OCI-LY3 (cell line): ENCODE results near the gene NEK8.

Experiments
- H2AFZ ChIP-seq: fragments of 200-600, 300-600 bp; shearing (Covaris generic); 2 replicates; pipeline ENCODE4 v1.6.0; 2014; ENCODE audit warnings: antibody characterized with exemption, low read depth, low read length
- H3K27ac ChIP-seq: fragments of 200-600, 300-600 bp; sonication (generic); 2 replicates; pipeline ENCODE4 v1.5.1; 2014; ENCODE audit warnings: mild to moderate bottlenecking, low read length, moderate library complexity, mixed read lengths
- H3K27me3 ChIP-seq: fragments of 200-600, 300-600 bp; sonication (generic); 2 replicates; pipeline ENCODE4 v1.6.1; 2014; ENCODE audit warnings: low read depth, low read length, mixed read lengths
- H3K36me3 ChIP-seq: fragments of 200-600, 300-600 bp; sonication (generic); replicated peaks from 2 replicates; pipeline ENCODE3; 2014; ENCODE audit warnings: low read depth, low read length, mixed read lengths
- H3K4me1 ChIP-seq: fragments of 300-600, 200-600 bp; sonication (generic); 2 replicates; pipeline ENCODE4 v1.6.1; 2014; ENCODE audit warnings: low read length, mixed read lengths
- H3K4me2 ChIP-seq: fragments of 200-600, 300-600 bp; sonication (generic); 2 replicates; pipeline ENCODE4 v1.6.1; 2014; ENCODE audit warnings: low read length, mixed read lengths
- H3K4me3 ChIP-seq: fragments of 300-600, 200-600 bp; sonication (generic); 2 replicates; pipeline ENCODE4 v1.5.1; 2014; ENCODE audit warnings: antibody characterized with exemption, mild to moderate bottlenecking, low read length, moderate library complexity
- H3K79me2 ChIP-seq: fragments of 300-600, 200-600 bp; shearing (Covaris generic); 2 replicates; pipeline ENCODE4 v1.6.1; 2014; ENCODE audit warnings: mild to moderate bottlenecking, low read length, mixed read lengths
- H3K9ac ChIP-seq: fragments of 300-600, 200-600 bp; shearing (Covaris generic); 2 replicates; pipeline ENCODE4 v1.6.0; 2014; ENCODE audit warnings: mild to moderate bottlenecking, low read length, moderate library complexity
- H3K9me3 ChIP-seq: fragments of 200-600, 300-600 bp; shearing (Covaris generic); 2 replicates; pipeline ENCODE4 v1.6.1; 2014; ENCODE audit warnings: low read length, mixed read lengths; ENCODE audit not compliant: insufficient read depth
- H4K20me1 ChIP-seq: fragments of 200-600, 300-600 bp; sonication (generic); 2 replicates; pipeline ENCODE4 v1.6.1; 2016; ENCODE audit warnings: low read length, mixed read lengths; ENCODE audit not compliant: insufficient read depth
- CTCF ChIP-seq: fragments of 200-600, 300-600 bp; sonication (generic); IDR thresholded peaks from 2 replicates; pipeline ENCODE4 v1.5.1; 2014; ENCODE audit warnings: antibody characterized with exemption, low read length, low read depth
- EZH2phosphoT487 ChIP-seq: fragments of 200-600 bp; shearing (Covaris generic); IDR thresholded peaks from 2 replicates; pipeline ENCODE4 v1.6.1; 2018; ENCODE audit warnings: antibody characterized with exemption, mixed run types, low read depth

The NEK8 gene

GRCh38 chr17:28717578-28718332 is 10.8 kb upstream of the NEK8 start, which contains the start of gene RAB34:
Gene RAB34 (minus strand): TSS chr17:28717868. CDS start chr17:28717266, 602 bp downstream.
- peaks cover 25% of the 10 kb centered on the region for H3K36me3 ChIP-seq
- 0 out of 2 replicates have a peak within 1 kb of the TSS, but pooled peaks have one; percentile 93 for H3K4me3 ChIP-seq
- peaks cover 15% of the 10 kb centered on the region for H3K4me1 ChIP-seq
- H3K27ac ChIP-seq, result no peak within 1 kb of the TSS
- peaks cover 36% of the 10 kb centered on the region for H3K79me2 ChIP-seq
- H3K9ac ChIP-seq, result no peak within 1 kb of the TSS
- H3K4me2 ChIP-seq, result peak within 1 kb of the TSS; percentile 11
- TF ChIP-seq EZH2phosphoT487 (no peak), CTCF (no peak)
- H4K20me1 ChIP-seq, result peaks cover 13% of the 10 kb centered on the region
- H3K9me3 ChIP-seq, result no peaks in the 10 kb centered on the region
- H3K27me3 ChIP-seq, result no peaks in the 10 kb centered on the region; the same call in 1 of the 2 replicates
- H2AFZ ChIP-seq, result no peak within 1 kb of the TSS

GRCh38 chr17:28718333-28719020 is 10.1 kb upstream of the NEK8 start:
- Histone ChIP-seq H3K27ac (no peak overlapping the region), H3K4me3 (0 out of 2 replicates have a peak overlapping the region, but pooled peaks have one; percentile 93), H2AFZ (no peak overlapping the region), H3K4me1 (peaks cover 22% of the 10 kb centered on the region), H3K36me3 (peaks cover 33% of the 10 kb centered on the region), H3K9me3 (no peaks in the 10 kb centered on the region), H3K9ac (no peak overlapping the region), H3K4me2 (peak overlapping the region; percentile 11), H3K79me2 (peaks cover 44% of the 10 kb centered on the region), H3K27me3 (no peaks in the 10 kb centered on the region; the same call in 1 of the 2 replicates), H4K20me1 (peaks cover 20% of the 10 kb centered on the region)
- no peak for TF ChIP-seq EZH2phosphoT487
- TF ChIP-seq CTCF, result no peak

DNA sequence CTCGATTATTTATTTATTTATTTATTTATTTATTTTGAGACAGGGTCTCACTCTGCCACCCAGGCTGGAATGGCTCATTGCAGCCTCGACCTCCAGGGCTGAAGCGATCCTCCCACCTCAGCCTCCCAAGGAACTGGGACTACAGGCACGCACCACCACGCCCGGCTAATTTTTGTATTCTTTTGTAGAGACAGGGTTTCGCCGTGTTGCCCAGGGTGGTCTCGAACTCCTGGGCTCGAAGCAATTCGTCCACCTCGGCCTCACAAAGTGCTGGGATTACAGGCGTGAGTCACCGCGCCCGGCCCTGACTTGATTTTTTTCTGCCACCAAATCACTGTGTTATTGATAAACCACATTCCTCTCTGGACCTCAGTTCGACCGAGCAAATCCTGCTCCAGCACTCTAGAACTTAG is 9.6 kb upstream of the NEK8 start:
- Histone ChIP-seq H3K9ac (peak overlapping the region; percentile 100), H2AFZ (peak overlapping the region; percentile 78; the same call in 1 of the 2 replicates), H3K27me3 (no peaks in the 10 kb centered on the region; the same call in 1 of the 2 replicates), H3K4me2 (peak overlapping the region; percentile 90), H3K4me3 (peak overlapping the region; percentile 93), H4K20me1 (peaks cover 24% of the 10 kb centered on the region), H3K27ac (peak overlapping the region; percentile 100), H3K79me2 (peaks cover 49% of the 10 kb centered on the region), H3K4me1 (peaks cover 26% of the 10 kb centered on the region), H3K36me3 (peaks cover 34% of the 10 kb centered on the region), H3K9me3 (no peaks in the 10 kb centered on the region)
- TF ChIP-seq EZH2phosphoT487 (no peak), CTCF (no peak)
